Measurements from ENCODE around the gene REM2. TPM values are rescaled to one million over a fixed set of nuclear protein-coding genes. Genes with fewer than 3 reads are reported as not detected.

The REM2 gene
- total RNA-seq, 1 experiment from 2014 or later = 0.37 TPM

GRCh38 chr14:22872033-22872832 is 10.8 kb upstream of the REM2 start:
- peak; percentile 90 for DNase-seq (ENCODE audit: extremely low read depth, low read depth)

GRCh38 chr14:22872833-22873520 is 10.0 kb upstream of the REM2 start:
- no peak for DNase-seq (ENCODE audit: extremely low read depth, low read depth)

GRCh38 chr14:22875003-22875747 is 7.8 kb upstream of the REM2 start:
- DNase-seq (ENCODE audit: extremely low read depth, low read depth) = no peak

- no peak for DNase-seq (ENCODE audit: extremely low read depth, low read depth)
These were observed 7.2 kb upstream of the REM2 start for GRCh38 chr14:22875748-22876319.

- DNase-seq (ENCODE audit: extremely low read depth, low read depth) = no peak
These were observed 6.0 kb upstream of the REM2 start for GRCh38 chr14:22877000-22877501.

GRCh38 chr14:22878271-22879246 is 4.5 kb upstream of the REM2 start:
- DNase-seq (ENCODE audit: extremely low read depth, low read depth) = no peak

GRCh38 chr14:22882064-22882463 is 958 bp upstream of the REM2 start:
- no peak for DNase-seq (ENCODE audit: extremely low read depth, low read depth)

- DNase-seq (ENCODE audit: extremely low read depth, low read depth) = no peak
These were observed 371 bp upstream of the REM2 start for GRCh38 chr14:22882529-22883172.

- no peak for DNase-seq (ENCODE audit: extremely low read depth, low read depth)
These were observed 1.2 kb downstream of the REM2 start for GRCh38 chr14:22884076-22884737.

- no peak for DNase-seq (ENCODE audit: extremely low read depth, low read depth)
These were observed 1.9 kb downstream of the REM2 start for GRCh38 chr14:22884738-22885523.

GRCh38 chr14:22885975-22886374 is 3.0 kb downstream of the REM2 start:
- no peak for DNase-seq (ENCODE audit: extremely low read depth, low read depth)

- no peak for DNase-seq (ENCODE audit: extremely low read depth, low read depth)
These were observed 3.7 kb downstream of the REM2 start for GRCh38 chr14:22886500-22887259.

GRCh38 chr14:22887260-22887989 is 4.4 kb downstream of the REM2 start:
- DNase-seq (ENCODE audit: extremely low read depth, low read depth) = peak; percentile 21

- no peak for DNase-seq (ENCODE audit: extremely low read depth, low read depth)
These were observed 5.0 kb downstream of the REM2 start for GRCh38 chr14:22887990-22888378.

GRCh38 chr14:22888662-22889061 is 5.6 kb downstream of the REM2 start:
- no peak for DNase-seq (ENCODE audit: extremely low read depth, low read depth)

GRCh38 chr14:22890416-22890815 is 7.4 kb downstream of the REM2 start:
- no peak for DNase-seq (ENCODE audit: extremely low read depth, low read depth)
